Measurements from ENCODE around the gene LPIN2. TPM values are rescaled to one million over a fixed set of nuclear protein-coding genes. Genes with fewer than 3 reads are reported as not detected.

LPIN2 gene
- total RNA-seq, 1 experiment from 2014 or later = 13.1 TPM

DNA sequence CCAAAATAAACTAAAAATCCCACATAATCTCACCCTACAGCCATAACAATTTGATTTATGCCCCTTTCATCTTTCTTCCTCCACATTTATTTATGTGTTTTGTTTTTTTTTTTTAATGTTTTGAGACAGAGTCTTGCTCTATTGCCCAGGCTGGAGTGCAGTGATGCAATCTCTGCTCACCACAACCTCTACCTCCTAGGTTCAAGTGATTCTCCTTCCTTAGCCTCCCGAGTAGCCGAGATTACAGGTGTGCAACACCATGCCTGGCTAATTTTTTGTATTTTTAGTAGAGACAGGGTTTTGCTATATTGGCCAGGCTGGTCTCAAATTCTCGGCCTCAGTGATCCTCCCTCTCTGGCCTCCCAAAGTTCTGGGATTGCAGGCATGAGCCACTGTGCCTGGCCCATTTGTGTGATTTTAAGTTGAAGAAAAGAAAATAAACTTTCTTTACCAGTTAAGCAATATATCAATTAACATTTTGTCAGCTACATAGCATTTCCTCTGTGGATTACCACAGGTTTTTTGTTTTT is 35.9 kb upstream of the LPIN2 start:
- intact Hi-C loops (cut with micrococcal nuclease) = no loop called here
- POLR2A ChIA-PET = no interaction called here
- no peak overlapping the region for H3K4me3 Mint-ChIP-seq (ENCODE audit: unreplicated experiment)
- H3K4me1 Mint-ChIP-seq (ENCODE audit: insufficient read depth, unreplicated experiment) = peaks cover 15% of the 10 kb centered on the region
- BruUV-seq (replicated peaks) = no TSS peak
- H3K36me3 Mint-ChIP-seq (ENCODE audit: insufficient read depth, unreplicated experiment) = no peaks in the 10 kb centered on the region
- no peak overlapping the region for H3K27ac Mint-ChIP-seq (ENCODE audit: low read depth, unreplicated experiment)
- CTCF ChIA-PET = no interaction called here
- H3K9me3 Mint-ChIP-seq (ENCODE audit: unreplicated experiment) = peaks cover 9% of the 10 kb centered on the region
- no peaks in the 10 kb centered on the region for H3K27me3 Mint-ChIP-seq (ENCODE audit: insufficient read depth, unreplicated experiment)
- TF ChIP-seq, protein P1, sequence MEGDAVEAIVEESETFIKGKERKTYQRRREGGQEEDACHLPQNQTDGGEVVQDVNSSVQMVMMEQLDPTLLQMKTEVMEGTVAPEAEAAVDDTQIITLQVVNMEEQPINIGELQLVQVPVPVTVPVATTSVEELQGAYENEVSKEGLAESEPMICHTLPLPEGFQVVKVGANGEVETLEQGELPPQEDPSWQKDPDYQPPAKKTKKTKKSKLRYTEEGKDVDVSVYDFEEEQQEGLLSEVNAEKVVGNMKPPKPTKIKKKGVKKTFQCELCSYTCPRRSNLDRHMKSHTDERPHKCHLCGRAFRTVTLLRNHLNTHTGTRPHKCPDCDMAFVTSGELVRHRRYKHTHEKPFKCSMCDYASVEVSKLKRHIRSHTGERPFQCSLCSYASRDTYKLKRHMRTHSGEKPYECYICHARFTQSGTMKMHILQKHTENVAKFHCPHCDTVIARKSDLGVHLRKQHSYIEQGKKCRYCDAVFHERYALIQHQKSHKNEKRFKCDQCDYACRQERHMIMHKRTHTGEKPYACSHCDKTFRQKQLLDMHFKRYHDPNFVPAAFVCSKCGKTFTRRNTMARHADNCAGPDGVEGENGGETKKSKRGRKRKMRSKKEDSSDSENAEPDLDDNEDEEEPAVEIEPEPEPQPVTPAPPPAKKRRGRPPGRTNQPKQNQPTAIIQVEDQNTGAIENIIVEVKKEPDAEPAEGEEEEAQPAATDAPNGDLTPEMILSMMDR (IDR thresholded peaks at IDR 0.05; ENCODE audit: unreplicated experiment) = no peak
- no peak for DNase-seq (ENCODE audit: unreplicated experiment)

GRCh38 chr18:3048121-3048520 is 35.2 kb upstream of the LPIN2 start:
- no peak overlapping the region for H3K4me3 Mint-ChIP-seq (ENCODE audit: unreplicated experiment)
- no peak overlapping the region for H3K27ac Mint-ChIP-seq (ENCODE audit: low read depth, unreplicated experiment)
- BruUV-seq (replicated peaks) = no TSS peak
- POLR2A ChIA-PET = interaction anchor here (0.6 kb wide), 1 partner anchor 60 kb away, joined by 4 read pairs; no protein-coding TSS in a partner anchor
- H3K27me3 Mint-ChIP-seq (ENCODE audit: insufficient read depth, unreplicated experiment) = no peaks in the 10 kb centered on the region
- TF ChIP-seq, protein P1 (IDR thresholded peaks at IDR 0.05; ENCODE audit: unreplicated experiment) = no peak
- H3K4me1 Mint-ChIP-seq (ENCODE audit: insufficient read depth, unreplicated experiment) = peaks cover 15% of the 10 kb centered on the region
- no peaks in the 10 kb centered on the region for H3K36me3 Mint-ChIP-seq (ENCODE audit: insufficient read depth, unreplicated experiment)
- no peak for DNase-seq (ENCODE audit: unreplicated experiment)
- CTCF ChIA-PET = no interaction called here
- intact Hi-C loops (cut with micrococcal nuclease) = no loop called here
- peaks cover 2% of the 10 kb centered on the region for H3K9me3 Mint-ChIP-seq (ENCODE audit: unreplicated experiment)

- TF ChIP-seq, protein P1 (IDR thresholded peaks at IDR 0.05; ENCODE audit: unreplicated experiment) = no peak
- no TSS peak for BruUV-seq (replicated peaks)
- no peaks in the 10 kb centered on the region for H3K36me3 Mint-ChIP-seq (ENCODE audit: insufficient read depth, unreplicated experiment)
- H3K27me3 Mint-ChIP-seq (ENCODE audit: insufficient read depth, unreplicated experiment) = no peaks in the 10 kb centered on the region
- intact Hi-C loops (cut with micrococcal nuclease) = no loop called here
- H3K4me1 Mint-ChIP-seq (ENCODE audit: insufficient read depth, unreplicated experiment) = peaks cover 8% of the 10 kb centered on the region
- no peak for DNase-seq (ENCODE audit: unreplicated experiment)
- H3K4me3 Mint-ChIP-seq (ENCODE audit: unreplicated experiment) = no peak overlapping the region
- H3K9me3 Mint-ChIP-seq (ENCODE audit: unreplicated experiment) = no peaks in the 10 kb centered on the region
- ChIA-PET CTCF (interaction anchor here (0.6 to 2.1 kb wide), 3 partner anchors 16 to 107 kb away, joined by 3 to 5 read pairs (median 4); no protein-coding TSS in a partner anchor), POLR2A (no interaction called here)
- no peak overlapping the region for H3K27ac Mint-ChIP-seq (ENCODE audit: low read depth, unreplicated experiment)
Measured at GRCh38 chr18:3046216-3046808, 33.4 kb upstream of the LPIN2 start.

DNA sequence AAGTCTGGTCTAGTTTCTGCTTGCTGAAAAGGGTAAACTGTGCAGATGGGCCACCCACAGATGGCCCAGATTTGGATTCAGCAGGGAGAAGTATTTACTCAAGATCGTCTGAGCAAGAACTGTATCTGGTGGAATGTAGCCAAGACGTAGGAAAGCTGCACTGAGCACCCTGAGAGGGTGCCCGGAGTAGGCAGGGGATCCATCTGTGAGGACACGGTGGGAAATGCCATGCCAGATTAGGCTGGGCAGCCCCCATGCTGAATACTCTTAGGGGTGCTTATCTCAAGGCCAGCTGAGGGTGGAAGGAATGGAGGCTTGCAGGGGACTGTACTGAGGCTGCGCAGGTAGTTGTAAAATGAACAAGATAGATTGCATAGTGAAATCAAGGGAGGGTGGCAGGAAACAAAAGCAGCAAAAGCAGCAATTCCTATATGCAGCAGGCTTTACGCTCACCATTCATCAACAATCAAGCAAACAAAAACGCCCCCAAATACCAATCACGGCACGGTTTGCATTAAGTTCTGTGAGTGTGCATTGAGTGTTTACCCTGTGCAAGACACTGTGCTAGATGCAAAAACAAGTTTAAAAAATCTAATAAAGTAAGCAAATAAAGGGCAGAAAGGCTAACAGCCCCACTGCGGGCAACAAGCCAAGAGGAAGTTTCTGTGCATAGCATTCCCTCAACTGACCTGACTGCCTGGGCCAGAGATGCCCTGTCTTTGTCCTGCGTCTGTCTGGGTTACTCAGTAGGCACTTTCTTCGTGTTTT is 32.2 kb upstream of the LPIN2 start:
- Mint-ChIP-seq H3K4me3 (ENCODE audit: unreplicated experiment) (no peak overlapping the region), H3K27ac (ENCODE audit: low read depth, unreplicated experiment) (no peak overlapping the region)
- CTCF ChIA-PET = interaction anchor here (0.7 to 2.1 kb wide), 3 partner anchors 17 to 108 kb away, joined by 3 to 5 read pairs (median 4); no protein-coding TSS in a partner anchor

More for the DNA sequence above, 32.2 kb upstream of the LPIN2 start:
- H3K36me3 Mint-ChIP-seq (ENCODE audit: insufficient read depth, unreplicated experiment) = no peaks in the 10 kb centered on the region
- TF ChIP-seq, protein P1 (IDR thresholded peaks at IDR 0.05; ENCODE audit: unreplicated experiment) = no peak
- POLR2A ChIA-PET = no interaction called here
- H3K4me1 Mint-ChIP-seq (ENCODE audit: insufficient read depth, unreplicated experiment) = peaks cover 8% of the 10 kb centered on the region
- intact Hi-C loops (cut with micrococcal nuclease) = no loop called here
- no peaks in the 10 kb centered on the region for H3K27me3 Mint-ChIP-seq (ENCODE audit: insufficient read depth, unreplicated experiment)
- no TSS peak for BruUV-seq (replicated peaks)
- no peak for DNase-seq (ENCODE audit: unreplicated experiment)
- H3K9me3 Mint-ChIP-seq (ENCODE audit: unreplicated experiment) = no peaks in the 10 kb centered on the region
